Activated CD4-positive, alpha-beta T cell treated with anti-CD3 and anti-CD28 coated beads, Interleukin-10, Interleukin-2, amounts not matched to agents 100 ng/mL and 50 ng/mL, durations not matched to agents 16 hours and 8 hours (primary cell): Measurements from ENCODE around the gene OR12D2.
"Not testable (repeated sequence)": the region's sequence is repeated elsewhere in the genome, so short reads cannot be mapped to it uniquely, and the experiment has no call there.

Experiments
- DNase-seq: peaks from one replicate; pipeline ENCODE4 v3.0.0-alpha.2; 2020

OR12D2 gene, protein sequence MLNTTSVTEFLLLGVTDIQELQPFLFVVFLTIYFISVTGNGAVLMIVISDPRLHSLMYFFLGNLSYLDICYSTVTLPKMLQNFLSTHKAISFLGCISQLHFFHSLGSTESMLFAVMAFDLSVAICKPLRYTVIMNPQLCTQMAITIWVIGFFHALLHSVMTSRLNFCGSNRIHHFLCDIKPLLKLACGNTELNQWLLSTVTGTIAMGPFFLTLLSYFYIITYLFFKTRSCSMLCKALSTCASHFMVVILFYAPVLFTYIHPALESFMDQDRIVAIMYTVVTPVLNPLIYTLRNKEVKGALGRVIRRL

GRCh38 chr6:29395331-29395730 is at the start of gene OR12D2:
Gene OR12D2, plus strand, starts transcription at chr6:29395631. Its CDS starts 1,069 bp downstream, at chr6:29396700.
- no peak for DNase-seq

GRCh38 chr6:29349348-29349747 is 46.1 kb upstream of the OR12D2 start:
- DNase-seq, result not testable (repeated sequence)

DNA sequence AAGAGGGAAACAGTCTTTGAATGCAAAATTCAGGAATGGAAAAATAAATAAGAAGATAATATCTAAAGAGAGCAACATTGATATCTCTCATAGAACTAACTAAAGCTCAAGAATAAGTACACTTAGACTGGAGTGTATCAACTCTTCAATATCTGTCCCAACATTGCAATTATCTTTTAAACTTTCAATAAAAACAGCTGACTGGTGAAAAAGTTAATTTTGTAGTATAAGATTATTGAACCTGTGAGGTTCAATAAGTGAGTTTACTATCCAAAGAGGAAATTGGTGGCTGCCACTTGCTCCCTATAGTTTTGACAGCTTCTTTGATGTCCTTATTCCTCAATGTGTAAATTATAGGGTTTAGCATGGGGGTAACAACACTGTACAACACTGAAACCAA is 40.5 kb upstream of the OR12D2 start:
- DNase-seq, result no peak

- DNase-seq, result no peak
These were observed 39.8 kb upstream of the OR12D2 start for GRCh38 chr6:29355603-29356002.

- no peak for DNase-seq
These were observed 26.7 kb upstream of the OR12D2 start, which contains the start of gene OR5V1 for GRCh38 chr6:29368765-29369164. Gene OR5V1, minus strand, starts transcription at chr6:29368865. Its CDS starts 12,670 bp downstream, at chr6:29356195.

DNA sequence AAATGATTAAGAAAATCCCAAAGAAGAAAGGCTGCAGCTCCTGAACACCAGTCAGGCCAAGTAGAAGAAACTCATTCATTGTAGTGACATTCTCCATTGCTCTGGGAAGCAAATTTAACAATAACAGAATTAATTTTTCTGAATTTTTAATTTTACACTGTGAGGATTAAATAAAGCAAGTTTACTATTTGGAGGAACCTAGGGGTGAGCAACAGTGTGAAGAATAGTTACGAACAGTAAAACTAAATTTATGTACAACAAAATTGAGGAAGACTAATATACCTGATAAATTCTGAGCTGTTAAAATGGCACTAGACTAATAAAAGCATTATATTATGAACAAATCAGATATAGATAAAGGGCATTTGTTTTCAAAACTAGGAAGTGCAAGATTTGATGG is 20.2 kb upstream of the OR12D2 start, which contains the start of gene OR12D3:
OR12D3 (minus strand) TSS at position 101 of the 400 bp plus-strand sequence; CDS start at position 97, 4 bp downstream.
- no peak for DNase-seq

DNA sequence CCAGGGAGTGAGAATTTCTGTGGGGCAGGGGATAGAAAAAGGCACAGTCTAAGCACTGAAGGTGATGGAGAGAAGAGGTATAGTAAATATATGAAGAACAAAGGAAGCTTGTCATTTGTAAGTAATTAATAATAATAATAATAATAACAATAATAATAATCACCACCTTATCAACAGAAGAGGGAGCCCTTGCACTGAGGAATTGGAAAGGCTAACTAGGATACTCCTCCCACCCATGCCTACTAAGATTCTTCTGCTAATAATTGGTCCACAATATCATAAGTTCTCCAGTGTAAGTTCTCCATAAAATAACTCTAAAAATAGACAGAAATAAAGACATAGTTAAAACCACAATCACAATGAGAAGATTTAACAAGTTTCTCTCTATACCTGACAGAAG is 19.4 kb upstream of the OR12D2 start:
- no peak for DNase-seq

DNA sequence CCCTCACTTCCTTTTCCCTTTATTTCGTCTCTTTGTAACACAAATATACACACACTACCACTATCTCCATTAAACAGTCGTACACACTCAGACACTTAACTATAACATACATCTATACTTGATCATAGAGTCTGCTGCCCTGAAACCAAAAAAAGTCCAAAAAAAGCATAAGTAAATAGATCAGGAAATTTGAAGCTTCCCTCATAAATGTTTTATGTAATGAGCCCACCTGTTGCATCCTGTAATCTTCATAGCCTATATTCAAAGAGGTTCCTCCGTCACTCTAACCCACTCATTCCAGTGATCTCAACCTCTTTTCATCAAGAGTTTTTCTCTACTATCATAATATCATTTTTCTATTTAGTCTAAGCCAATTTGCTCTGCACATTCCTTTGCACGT is 6.9 kb upstream of the OR12D2 start:
- DNase-seq, result no peak

DNA sequence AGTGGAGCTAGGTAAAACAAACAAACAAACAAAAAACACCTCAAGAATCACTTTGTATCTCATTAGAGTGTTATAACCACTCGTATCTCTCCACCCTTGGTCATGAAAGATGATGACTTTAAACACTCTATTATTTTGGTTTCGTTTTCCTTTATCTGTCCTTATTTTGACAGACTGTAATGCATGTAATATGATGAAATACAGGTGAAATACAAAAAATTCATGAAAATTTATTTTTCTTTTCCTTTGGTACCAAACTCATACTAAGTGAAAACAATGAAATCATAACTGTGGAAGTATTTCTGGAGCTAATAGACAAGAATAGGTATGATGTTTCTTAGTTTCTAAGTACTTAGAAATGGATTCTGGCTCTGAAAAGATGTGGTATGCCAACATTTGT is 4.1 kb downstream of the OR12D2 start:
- DNase-seq, result no peak

- no peak for DNase-seq
These were observed 8.4 kb downstream of the OR12D2 start for GRCh38 chr6:29403801-29404200.

DNA sequence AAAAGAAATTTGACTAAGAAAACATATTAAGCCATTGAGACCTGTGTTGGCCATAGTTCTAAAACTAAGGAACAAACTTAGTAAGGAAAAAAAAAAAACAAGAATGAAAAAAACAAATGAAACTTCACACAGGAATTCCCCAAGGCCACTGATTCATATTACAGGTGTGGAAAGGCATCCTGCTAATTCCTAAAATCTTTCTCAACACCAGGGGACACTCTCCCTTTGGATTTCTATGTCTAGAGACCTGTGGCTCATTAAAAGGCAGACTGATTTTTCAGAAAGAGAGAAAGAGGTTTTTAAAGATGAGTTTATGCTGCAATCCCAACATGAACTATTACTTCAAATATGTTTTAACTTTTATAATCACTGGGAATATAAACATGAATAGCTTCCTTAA is 19.2 kb downstream of the OR12D2 start, which contains the start of gene OR12D1:
OR12D1 (plus strand) TSS at position 341 of the 400 bp plus-strand sequence.
- DNase-seq, result no peak

DNA sequence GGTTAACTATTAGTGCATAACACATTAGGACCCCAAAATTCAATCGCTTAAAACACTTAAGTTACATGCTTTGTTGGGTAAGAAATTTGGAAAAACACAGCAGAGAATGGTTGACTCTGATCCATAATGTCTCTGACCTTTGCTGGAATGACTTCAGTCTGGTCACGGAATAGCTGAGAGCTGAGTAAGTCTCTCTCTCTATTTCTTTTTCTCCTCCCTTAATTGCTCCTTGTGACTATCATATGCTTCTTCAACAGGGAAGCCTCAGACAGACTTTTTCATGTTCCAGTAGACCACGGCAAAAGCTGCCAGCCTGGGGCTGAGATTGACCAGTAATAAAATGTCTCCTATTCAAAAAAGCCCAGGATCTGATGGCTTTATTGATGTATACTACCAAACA is 24.1 kb downstream of the OR12D2 start:
- DNase-seq, result no peak

DNA sequence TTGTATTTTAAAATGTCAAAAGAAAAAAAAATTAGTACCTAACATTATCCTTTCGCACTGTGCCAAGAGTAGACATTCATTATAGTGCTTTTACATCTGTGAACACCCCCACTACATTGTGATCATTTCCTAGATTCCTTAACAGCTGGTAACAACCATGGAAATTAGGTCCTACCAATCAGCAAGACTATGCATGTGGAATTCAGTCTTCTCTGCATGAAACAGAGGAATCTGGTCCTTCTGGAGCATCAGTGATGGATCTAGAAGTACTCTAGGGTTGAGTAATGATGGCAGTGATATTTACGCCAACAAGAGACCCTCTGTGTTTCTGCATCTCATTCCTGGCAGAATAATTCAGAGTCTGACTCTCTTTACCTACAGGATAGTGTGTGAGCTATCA is 28.7 kb downstream of the OR12D2 start:
- DNase-seq, result no peak

DNA sequence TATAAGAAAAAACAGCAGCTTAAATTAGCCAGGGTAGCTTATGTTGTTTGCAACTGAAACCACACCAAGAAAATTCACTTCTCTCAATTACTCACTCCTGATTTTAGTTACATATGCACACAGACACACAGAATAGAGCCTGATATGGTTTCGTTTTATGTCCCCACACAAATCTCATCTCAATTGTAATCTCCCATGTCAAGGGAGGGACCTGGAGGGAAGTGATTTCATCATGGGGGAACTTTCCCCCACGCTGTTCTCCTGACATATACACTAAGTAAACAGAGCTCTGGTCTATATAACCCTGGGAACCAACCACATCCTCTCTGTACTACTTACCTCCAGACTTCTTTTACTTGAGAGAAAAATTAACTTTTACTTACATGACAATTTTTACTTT is 29.1 kb downstream of the OR12D2 start:
- peak; percentile 40 for DNase-seq

- DNase-seq, result no peak
These were observed 29.6 kb downstream of the OR12D2 start for GRCh38 chr6:29425075-29425474.

DNA sequence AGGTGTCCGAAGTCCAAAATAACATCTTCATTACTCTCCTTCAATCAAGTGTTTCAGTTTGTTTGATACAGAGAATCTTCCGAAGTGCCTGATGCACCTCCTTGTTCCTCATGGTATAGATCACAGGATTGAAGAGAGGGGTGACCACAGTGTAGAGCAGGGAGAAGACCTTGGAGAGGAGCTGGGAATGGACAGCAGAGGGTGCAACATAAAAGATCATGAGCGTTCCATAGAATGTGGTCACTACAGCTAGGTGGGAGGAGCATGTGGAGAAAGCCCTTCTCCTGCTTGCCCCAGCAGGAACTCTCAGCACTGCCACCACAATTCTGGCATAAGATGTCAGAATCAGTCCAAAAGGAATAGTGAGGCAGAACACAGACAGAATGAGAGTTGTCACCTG is 31.2 kb downstream of the OR12D2 start:
- no peak for DNase-seq

DNA sequence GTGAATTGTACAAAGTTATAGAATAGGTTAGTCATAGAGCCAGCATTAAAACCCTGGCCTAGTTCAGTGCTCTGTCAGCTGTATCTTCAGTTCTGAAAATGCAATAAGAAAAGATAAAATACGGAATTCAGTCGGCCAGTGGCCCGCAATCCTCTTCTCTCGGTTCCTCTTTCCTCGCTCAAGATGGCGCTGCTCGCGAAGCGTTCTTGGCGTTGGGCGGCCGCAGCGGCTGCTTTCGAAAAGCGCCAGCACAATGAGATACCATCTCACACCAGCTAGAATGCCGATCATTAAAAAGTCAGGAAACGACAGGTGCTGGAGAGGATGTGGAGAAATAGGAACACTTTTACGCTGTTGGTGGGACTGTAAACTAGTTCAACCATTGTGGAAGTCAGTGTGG is 41.3 kb downstream of the OR12D2 start:
- not testable (repeated sequence) for DNase-seq

- DNase-seq, result no peak
These were observed 43.6 kb downstream of the OR12D2 start, which contains the start of gene OR10C1 for GRCh38 chr6:29439006-29439405. Gene OR10C1, plus strand, starts transcription at chr6:29439306. Its CDS starts 710 bp downstream, at chr6:29440016.

- no peak for DNase-seq
These were observed 47.3 kb downstream of the OR12D2 start for GRCh38 chr6:29442719-29443118.

DNA sequence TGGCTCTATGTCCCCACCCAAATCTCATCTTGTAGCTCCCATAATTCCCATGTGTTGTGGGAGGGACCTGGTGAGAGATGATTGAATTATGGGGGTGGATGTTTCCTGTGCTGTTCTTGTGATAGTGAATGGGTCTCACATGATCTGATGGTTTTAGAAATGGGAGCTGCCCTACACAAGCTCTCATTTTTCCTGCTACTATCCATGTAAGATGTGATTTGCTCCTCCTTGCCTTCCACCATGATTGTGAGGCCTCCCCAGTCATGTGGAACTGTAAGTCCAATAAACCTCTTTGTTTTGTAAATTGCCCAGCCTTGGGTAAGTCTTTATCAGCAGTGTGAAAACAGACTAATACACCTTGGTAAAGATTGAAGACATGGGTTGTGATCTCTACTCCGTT is 48.6 kb downstream of the OR12D2 start:
- not testable (repeated sequence) for DNase-seq
